GM12878 (cell line): ENCODE results near the gene MALT1. TPM values are rescaled to one million over a fixed set of nuclear protein-coding genes. Genes with fewer than 3 reads are reported as not detected.

Experiments used
- CREB1 ChIP-seq: IDR thresholded peaks from 2 replicates; pipeline ENCODE4 v1.6.1; 2012; ENCODE audit warnings: low read depth, mild to moderate bottlenecking, inconsistent platforms
- CREM ChIP-seq: IDR thresholded peaks from 2 replicates; pipeline ENCODE4 v1.6.1; 2014; ENCODE audit warnings: antibody characterized with exemption, low read depth
- EED ChIP-seq: sonication (generic); IDR thresholded peaks from 2 replicates; pipeline ENCODE4 v1.6.1; 2016; ENCODE audit warnings: antibody characterized with exemption, low read depth
- IKZF1 ChIP-seq: fragments of 450-650 bp; conservative IDR thresholded peaks from 2 replicates; pipeline ENCODE4 v1.6.1; 2017; ENCODE audit warnings: antibody characterized with exemption, mild to moderate bottlenecking
- IKZF2 ChIP-seq, 2 experiments: fragments of 450-650 bp; IDR thresholded peaks; 2 replicates each; pipeline ENCODE4 v1.6.1; 2017; ENCODE audit warnings: mild to moderate bottlenecking in 2 of 2, moderate library complexity in 2 of 2
- MEF2A ChIP-seq: IDR thresholded peaks from 2 replicates; pipeline ENCODE4 v1.6.1; 2011; ENCODE audit warnings: low read depth, mild to moderate bottlenecking, low read length, moderate library complexity; ENCODE audit not compliant: insufficient read depth
- MTA2 ChIP-seq: fragments of 450-650 bp; IDR thresholded peaks from 2 replicates; pipeline ENCODE4 v1.6.1; 2016; ENCODE audit warnings: low read depth, mild to moderate bottlenecking, moderate library complexity
- NBN ChIP-seq: fragments of 450-650 bp; IDR thresholded peaks from 2 replicates; pipeline ENCODE4 v1.6.1; 2016
- NRF1 ChIP-seq: conservative IDR thresholded peaks from 2 replicates; pipeline ENCODE4 v1.6.1; 2011; ENCODE audit warnings: mild to moderate bottlenecking, low read depth, low read length, improper control_type of control experiment
- RAD21 ChIP-seq: IDR thresholded peaks from 2 replicates; pipeline ENCODE4 v1.6.1; 2011; ENCODE audit warnings: mild to moderate bottlenecking, low read depth, low read length, moderate library complexity; ENCODE audit not compliant: insufficient read depth
- RUNX3 ChIP-seq: IDR thresholded peaks from 2 replicates; pipeline ENCODE4 v1.6.1; 2012; ENCODE audit warnings: low read length, inconsistent platforms
- SMC3 ChIP-seq: IDR thresholded peaks from 2 replicates; pipeline ENCODE4 v1.6.1; 2011; ENCODE audit warnings: low read length, improper control_type of control experiment, borderline replicate concordance
- YBX1 ChIP-seq: fragments of 450-650 bp; IDR thresholded peaks from 2 replicates; pipeline ENCODE4 v1.6.1; 2016; ENCODE audit warnings: antibody characterized with exemption
- YY1 ChIP-seq: IDR thresholded peaks from 2 replicates; pipeline ENCODE4 v1.6.1; 2011; ENCODE audit warnings: low read depth, mild to moderate bottlenecking, low read length
- ZBED1 ChIP-seq: IDR thresholded peaks from 2 replicates; pipeline ENCODE4 v1.6.1; 2016; ENCODE audit warnings: borderline replicate concordance
- ZNF274 ChIP-seq: IDR thresholded peaks from one replicate; pipeline ENCODE4 v1.8.0; 2011; ENCODE audit not compliant: insufficient read length, insufficient read depth
- polyA plus RNA-seq, 11 experiments: library from polyadenylated mRNA; depleted of rRNA in 4 of 11; unstranded in 6 of 11; stranded (reverse) in 5 of 11; fragments of >200 nt; fragmentation: Nextera tagmentation in 4 of 11; fragmentation: Illumina TruSeq in 1 of 11; extraction: Ambion mirVana in 4 of 11; extraction: Trizol in 1 of 11; gene quantifications; 1 replicate in 1 of 11; 2 replicates in 10 of 11; pipeline versions ENCODE4 v1.2.1 to v1.2.3, GENCODE V29; 2011 to 2016; ENCODE audit warnings: inconsistent platforms in 2 of 11, missing spikeins in 2 of 11, low read depth in 1 of 11
- total RNA-seq, 4 experiments: library from RNA; depleted of rRNA in 3 of 4; stranded (reverse); fragments of >200 nt in 3 of 4; fragmentation: Illumina TruSeq in 1 of 4; extraction: Trizol in 1 of 4; gene quantifications; 2 replicates each; pipeline versions ENCODE4 v1.2.1 to v1.2.3, GENCODE V29; 2013 to 2021
- TF ChIP-seq, protein P1 (sequence below): fragments of 450-650 bp; IDR thresholded peaks from 2 replicates; pipeline ENCODE4 v1.6.1; 2017; ENCODE audit warnings: low read depth, mild to moderate bottlenecking, moderate library complexity
- TF ChIP-seq, protein P2 (sequence below): fragments of 450-650 bp; IDR thresholded peaks from 2 replicates; pipeline ENCODE4 v1.6.1; 2017; ENCODE audit warnings: mild to moderate bottlenecking

Gene MALT1
- total and polyA plus RNA-seq, 10 of the 15 experiments (the other 5 are each of a cell fraction or from before 2014, with no cell fraction given): 17.6 to 126 (median 45.4) TPM

DNA sequence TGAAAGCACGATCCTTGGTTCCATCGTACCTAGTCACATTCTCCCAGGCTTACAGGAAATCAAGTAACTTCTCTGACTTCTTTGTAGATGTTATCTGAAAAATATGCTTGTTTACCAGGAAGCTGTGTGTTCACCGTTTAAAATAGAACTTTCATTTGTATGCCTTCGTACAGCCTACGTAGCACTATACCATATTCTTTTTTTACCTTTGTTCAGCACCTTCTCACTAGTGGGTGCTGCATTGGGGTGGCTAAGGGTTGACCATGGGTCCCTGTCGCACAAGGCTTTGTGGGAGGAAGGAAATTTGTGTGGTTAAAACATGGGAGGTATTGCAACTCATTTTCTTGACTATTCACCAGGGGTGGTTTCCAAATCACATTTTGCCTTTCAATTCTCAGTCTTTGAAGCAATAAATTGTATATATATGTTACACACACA, 16.6 kb downstream of the MALT1 start (continued):
- TF ChIP-seq, protein P1, sequence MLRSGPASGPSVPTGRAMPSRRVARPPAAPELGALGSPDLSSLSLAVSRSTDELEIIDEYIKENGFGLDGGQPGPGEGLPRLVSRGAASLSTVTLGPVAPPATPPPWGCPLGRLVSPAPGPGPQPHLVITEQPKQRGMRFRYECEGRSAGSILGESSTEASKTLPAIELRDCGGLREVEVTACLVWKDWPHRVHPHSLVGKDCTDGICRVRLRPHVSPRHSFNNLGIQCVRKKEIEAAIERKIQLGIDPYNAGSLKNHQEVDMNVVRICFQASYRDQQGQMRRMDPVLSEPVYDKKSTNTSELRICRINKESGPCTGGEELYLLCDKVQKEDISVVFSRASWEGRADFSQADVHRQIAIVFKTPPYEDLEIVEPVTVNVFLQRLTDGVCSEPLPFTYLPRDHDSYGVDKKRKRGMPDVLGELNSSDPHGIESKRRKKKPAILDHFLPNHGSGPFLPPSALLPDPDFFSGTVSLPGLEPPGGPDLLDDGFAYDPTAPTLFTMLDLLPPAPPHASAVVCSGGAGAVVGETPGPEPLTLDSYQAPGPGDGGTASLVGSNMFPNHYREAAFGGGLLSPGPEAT: peak; percentile 58; the same call in 1 of the 2 replicates
- TF ChIP-seq NBN: no peak
- 0 out of 2 replicates have a peak, but pooled peaks have one; percentile 49 for TF ChIP-seq ZBED1
- peak; percentile 16; the same call in 1 of the 2 replicates for TF ChIP-seq SMC3
- TF ChIP-seq YBX1: no peak
- 0 out of 2 replicates have a peak, but pooled peaks have one; percentile 31 for TF ChIP-seq CREB1
- TF ChIP-seq CREM: peak; percentile 37; the same call in 1 of the 2 replicates
- peak; percentile 40; the same call in 1 of the 2 replicates for TF ChIP-seq MTA2
- peak; percentile 92 for TF ChIP-seq RUNX3
- TF ChIP-seq EED: no peak
- TF ChIP-seq RAD21: 0 out of 2 replicates have a peak, but pooled peaks have one; percentile 20
- TF ChIP-seq IKZF2 (IDR thresholded peaks at IDR 0.05): peak; percentile 44 to 52; a peak in 3 of 4 replicates
- TF ChIP-seq NRF1: no peak
- TF ChIP-seq ZNF274: no peak
- 0 out of 2 replicates have a peak, but pooled peaks have one; percentile 13 for TF ChIP-seq MEF2A
- TF ChIP-seq IKZF1: peak; percentile 37
- TF ChIP-seq, protein P2, sequence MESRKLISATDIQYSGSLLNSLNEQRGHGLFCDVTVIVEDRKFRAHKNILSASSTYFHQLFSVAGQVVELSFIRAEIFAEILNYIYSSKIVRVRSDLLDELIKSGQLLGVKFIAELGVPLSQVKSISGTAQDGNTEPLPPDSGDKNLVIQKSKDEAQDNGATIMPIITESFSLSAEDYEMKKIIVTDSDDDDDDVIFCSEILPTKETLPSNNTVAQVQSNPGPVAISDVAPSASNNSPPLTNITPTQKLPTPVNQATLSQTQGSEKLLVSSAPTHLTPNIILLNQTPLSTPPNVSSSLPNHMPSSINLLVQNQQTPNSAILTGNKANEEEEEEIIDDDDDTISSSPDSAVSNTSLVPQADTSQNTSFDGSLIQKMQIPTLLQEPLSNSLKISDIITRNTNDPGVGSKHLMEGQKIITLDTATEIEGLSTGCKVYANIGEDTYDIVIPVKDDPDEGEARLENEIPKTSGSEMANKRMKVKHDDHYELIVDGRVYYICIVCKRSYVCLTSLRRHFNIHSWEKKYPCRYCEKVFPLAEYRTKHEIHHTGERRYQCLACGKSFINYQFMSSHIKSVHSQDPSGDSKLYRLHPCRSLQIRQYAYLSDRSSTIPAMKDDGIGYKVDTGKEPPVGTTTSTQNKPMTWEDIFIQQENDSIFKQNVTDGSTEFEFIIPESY: no peak
- 0 out of 2 replicates have a peak, but pooled peaks have one; percentile 30 for TF ChIP-seq YY1
